ENCODE measurements around the gene TEX14. TPM values are rescaled to one million over a fixed set of nuclear protein-coding genes. Genes with fewer than 3 reads are reported as not detected.
"Not testable (repeated sequence)": the region's sequence is repeated elsewhere in the genome, so short reads cannot be mapped to it uniquely, and the experiment has no call there.

TEX14 gene
- total RNA-seq, 1 donor from 2014 or later = 0.13 TPM

DNA sequence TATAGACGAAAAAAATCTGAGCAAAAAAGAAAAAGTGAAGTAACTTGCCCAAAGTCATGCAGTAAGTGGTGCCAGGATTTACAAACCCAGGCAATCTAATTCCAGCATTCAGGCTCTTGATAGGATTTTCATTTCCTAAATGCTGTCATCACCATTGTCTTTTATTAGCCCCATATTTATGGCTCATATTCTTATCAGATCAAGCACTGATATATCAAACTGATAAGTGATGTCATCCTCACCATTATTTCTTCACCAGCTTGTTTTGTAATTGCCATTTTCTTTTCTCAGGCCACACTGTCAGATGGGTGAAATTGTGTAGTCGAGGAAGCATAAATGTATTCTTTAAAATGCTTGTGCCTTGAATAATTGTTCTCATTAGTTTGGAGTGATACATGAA is 1.9 kb upstream of the TEX14 start:
- intact Hi-C loops (cut with DNase I) = no loop called here
- no peak for DNase-seq
- ATAC-seq (ENCODE audit: poor library complexity) = no peak

DNA sequence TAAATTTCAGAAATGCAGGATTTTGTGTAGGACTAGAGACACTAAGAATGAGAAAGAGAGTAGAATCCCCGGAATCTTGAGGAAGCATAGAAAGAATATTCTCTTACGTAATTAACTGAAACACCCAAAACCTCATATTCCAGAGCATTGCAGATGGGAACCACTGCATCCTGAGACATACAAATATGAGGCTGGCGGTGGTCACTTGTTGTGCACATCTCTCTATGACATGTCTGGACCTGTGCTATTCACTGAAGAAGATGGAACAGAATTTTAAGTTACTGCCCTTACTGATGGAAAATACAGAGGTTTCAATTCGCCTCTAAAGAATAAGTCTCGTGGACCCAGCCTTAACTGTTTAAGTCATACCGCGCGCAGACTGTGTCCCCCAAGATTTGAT is 1.4 kb upstream of the TEX14 start:
- no peak for ATAC-seq (ENCODE audit: poor library complexity)

DNA sequence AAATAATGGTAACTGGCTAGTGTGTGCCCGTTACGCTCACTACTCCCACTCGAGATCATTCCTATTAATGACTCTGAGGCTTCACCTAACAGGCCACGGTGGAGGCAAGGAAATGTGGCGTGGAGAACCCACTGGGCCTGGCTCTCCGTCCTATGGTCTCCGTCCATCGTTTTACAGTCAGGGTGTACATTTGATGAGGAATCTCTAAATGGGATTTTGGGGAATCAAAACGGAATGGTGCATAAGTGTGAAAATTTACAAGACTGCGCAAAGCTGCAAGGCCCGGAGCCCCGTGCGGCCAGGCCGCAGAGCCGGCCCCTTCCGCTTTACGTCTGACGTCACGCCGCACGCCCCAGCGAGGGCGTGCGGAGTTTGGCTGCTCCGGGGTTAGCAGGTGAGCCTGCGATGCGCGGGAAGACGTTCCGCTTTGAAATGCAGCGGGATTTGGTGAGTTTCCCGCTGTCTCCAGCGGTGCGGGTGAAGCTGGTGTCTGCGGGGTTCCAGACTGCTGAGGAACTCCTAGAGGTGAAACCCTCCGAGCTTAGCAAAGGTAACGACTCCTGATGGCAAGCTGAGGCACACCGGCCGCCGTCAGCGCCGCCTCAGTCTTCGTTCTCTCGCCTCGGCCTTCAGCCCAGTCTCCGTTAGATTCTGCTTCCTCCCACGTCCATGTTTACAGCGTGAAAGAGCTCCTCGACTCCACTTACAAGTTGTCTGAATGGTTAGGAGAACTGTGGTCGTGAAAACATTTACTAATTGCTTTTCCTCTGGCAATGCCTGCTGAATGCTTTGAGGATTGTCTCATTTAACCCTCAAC is 602 bp upstream of the TEX14 start, which contains the start of gene RAD51C:
TSS of gene RAD51C (plus strand) at position 364 of the 817 bp plus-strand sequence. CDS start at position 406, 42 bp downstream.
- intact Hi-C loops (cut with DNase I) = no loop called here
- peak; percentile 100 for ATAC-seq (ENCODE audit: poor library complexity)
- DNase-seq = peak; percentile 92

More for the DNA sequence above, 1.4 kb upstream of the TEX14 start:
- DNase-seq = no peak
- intact Hi-C loops (cut with DNase I) = no loop called here

DNA sequence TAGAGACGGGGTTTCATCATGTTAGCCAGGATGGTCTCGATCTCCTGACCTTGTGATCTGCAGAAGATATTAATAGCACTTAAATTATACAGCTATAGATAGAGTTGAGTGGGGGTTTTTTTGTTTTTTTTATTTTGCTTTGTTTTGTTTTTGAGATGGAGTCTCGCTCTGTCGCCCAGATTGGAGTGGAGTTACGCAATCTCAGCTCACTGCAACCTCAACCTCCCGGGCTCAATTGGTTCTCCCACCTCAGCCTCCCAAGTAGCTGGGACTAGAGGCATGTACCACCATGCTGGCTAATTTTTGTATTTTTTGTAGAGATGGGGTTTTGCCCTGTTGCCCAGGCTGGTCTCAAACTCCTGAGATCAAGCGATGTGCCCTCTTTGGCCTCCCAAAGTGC is 1.8 kb downstream of the TEX14 start:
- intact Hi-C loops (cut with DNase I); ATAC-seq (ENCODE audit: poor library complexity); DNase-seq: not testable (repeated sequence)

DNA sequence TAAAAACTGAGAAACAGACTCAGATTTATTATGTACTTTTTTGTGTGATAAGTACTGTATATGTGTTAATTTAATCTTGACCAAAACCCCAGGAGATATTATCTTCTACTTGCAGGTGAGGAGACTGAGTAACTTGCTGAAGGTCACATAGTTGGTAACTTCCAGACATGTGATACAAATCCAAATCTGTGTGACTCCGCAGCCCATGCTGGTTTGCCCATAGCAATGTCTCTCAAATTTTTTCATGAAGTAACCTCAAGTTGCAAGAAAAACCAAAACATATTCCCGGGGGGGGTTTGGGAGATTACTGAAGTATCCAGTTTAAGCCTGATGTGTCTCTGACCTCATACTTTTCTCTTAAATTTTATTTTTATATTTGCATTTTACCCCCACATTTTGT is 3.3 kb downstream of the TEX14 start:
- ATAC-seq (ENCODE audit: poor library complexity) (no peak), DNase-seq (no peak)
- intact Hi-C loops (cut with DNase I) = no loop called here

DNA sequence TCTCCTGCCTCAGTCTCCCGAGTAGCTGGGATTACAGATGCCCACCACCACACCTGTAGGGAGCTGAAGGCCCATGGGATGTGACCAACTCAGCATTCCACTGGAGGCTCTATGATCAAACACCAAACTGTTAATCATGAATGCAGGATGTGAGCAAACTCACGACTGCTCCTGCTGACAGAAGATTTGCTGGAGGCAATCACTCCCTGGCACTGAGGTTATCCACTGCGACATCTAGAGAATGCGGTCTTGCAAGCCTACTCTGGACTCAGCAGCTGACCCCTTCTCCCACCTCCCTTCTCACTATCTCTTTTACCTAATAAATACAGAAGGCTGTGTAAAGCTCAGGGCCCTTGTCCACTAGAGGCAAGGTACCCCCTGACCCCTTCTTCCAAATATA is 4.9 kb downstream of the TEX14 start:
- intact Hi-C loops (cut with DNase I) = no loop called here
- ATAC-seq (ENCODE audit: poor library complexity) = no peak

DNA sequence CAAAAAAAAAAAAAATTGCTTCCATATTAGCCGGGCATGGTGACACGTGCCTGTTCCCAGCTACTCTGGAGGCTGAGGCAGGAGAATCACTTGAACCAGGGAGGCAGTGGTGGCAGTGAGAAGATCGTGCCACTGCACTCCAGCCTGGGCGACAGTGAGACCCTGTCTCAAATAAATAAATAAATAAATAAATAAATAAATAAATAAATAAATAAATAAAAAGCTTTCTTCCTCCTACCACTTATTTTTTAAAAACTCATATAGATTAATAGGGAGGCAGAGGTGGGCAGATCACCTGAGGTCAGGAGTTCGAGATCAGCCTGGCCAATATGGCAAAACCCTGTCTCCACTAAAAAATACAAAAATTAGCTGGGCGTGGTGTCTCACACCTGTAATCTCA is 7.4 kb downstream of the TEX14 start:
- ATAC-seq (ENCODE audit: poor library complexity); DNase-seq; intact Hi-C loops (cut with DNase I): not testable (repeated sequence)

More for the DNA sequence above, 4.9 kb downstream of the TEX14 start:
- no peak for DNase-seq

DNA sequence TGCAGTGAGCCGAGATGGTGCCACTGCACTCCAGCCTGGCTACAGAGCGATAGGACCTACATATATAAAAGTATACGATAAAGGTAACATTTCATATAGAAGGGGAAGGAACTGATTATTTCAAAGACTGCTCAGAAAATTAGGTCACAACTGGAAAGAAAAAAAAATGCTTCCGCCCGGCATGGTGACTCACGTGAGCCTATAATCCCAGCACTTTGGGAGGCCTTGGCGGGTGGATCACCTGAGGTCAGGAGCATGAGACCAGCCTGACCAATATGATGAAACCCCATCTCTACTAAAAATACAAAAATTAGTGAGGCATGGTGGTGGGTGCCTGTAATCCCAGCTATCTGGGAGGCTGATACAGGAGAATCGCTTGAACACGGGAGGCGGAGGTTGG is 7.8 kb downstream of the TEX14 start:
- no peak for ATAC-seq (ENCODE audit: poor library complexity)
- no peak for DNase-seq
- intact Hi-C loops (cut with DNase I) = no loop called here

DNA sequence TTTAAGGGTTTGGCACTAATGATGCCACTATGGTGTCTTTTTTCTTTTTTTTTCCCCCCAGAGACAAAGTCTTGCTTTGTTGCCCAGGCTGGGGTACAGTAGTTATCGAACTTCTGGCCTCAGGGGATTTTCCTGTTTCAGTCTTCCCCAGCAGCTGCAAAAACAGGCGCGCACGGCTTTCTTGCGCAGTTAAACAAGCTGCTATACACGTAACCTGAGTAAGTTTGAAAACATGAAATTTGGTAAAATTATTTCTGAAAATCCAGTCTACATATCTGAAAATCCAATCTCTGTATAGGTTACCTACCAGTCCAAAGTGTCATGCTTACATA is 11.8 kb downstream of the TEX14 start:
- intact Hi-C loops (cut with DNase I) = no loop called here
- DNase-seq (no peak), ATAC-seq (ENCODE audit: poor library complexity) (peak; percentile 31)

DNA sequence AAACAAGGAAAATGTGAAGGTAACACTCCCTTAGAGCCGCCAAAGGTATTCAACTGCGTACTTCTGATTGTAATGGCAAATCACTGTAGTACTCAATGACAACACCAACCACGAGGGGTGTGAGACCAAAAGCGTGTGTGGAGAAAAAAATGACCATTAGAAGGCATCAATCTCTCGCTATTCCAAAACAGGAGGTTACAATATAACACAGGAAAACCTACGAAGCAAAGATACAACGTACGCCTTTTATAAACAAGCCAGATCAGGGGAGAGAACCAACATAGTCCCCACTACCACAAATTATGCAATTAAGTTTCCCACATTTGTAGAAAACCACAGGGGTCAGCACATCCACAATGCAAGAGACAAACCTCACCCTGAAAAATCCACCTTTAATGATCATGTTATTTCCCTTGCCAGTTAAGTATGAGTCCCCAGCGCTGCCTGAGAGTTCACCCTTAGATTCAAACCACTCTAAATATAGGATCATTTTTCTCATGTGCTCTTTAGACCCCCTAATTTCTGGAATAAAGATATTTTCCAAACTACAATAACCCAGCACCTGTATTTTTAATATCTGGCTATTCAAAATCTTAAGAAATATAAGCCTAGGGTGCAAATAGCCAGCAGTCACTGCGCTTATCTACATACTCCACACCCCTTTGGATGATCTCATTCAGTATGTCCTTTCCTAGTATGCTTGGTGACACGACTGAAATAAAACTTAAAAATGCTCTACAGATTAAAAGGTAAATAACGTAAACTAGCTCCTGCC is 12.4 kb downstream of the TEX14 start:
- peak; percentile 61 for ATAC-seq (ENCODE audit: poor library complexity)
- no peak for DNase-seq
- intact Hi-C loops (cut with DNase I) = no loop called here

DNA sequence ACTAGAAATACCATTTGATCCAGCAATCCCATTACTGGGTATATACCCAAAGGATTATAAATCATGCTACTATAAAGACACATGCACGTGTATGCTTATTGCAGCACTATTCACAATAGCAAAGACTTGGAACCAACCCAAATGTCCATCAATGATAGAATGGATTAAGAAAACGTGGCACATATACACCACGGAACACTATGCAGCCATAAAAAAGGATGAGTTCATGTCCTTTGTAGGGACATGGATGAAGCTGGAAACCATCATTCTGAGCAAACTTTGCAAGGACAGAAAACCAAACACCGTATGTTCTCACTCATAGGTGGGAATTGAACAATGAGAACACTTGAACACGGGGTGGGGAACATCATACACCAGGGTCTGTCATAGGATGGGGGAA is 13.6 kb downstream of the TEX14 start:
- ATAC-seq (ENCODE audit: poor library complexity); intact Hi-C loops (cut with DNase I); DNase-seq: not testable (repeated sequence)

DNA sequence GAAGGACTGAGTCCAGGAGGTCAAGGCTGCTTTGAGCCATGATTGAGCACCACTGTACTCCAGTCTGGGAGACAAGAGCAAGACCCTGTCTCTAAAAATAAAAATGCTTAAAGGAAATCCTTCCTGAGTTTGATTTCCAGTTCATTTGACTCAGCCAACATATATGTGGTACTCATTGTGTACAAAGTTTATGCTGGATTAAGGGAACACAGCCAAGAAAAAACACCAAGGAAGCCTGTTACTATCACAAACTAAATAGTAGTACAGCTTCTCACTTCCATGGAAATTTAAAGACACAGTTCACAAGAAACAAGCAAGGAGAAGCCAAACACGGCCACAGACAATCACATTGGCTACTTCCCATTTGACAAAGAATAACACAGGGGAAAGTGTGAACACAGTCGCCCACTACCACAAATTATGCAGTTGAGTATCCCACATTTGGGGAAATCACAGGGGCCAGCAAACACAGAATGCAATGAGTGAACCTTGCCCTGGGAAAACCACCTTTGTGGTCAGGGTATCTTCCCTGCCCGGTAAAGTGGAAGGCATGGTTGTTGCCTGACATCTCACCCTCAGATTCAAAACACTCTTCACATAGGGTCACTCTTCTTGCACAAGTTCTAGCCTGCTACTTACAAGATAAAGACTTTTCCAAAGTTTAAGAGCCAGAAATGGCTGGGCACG is 14.5 kb downstream of the TEX14 start:
- ATAC-seq (ENCODE audit: poor library complexity) (no peak), DNase-seq (no peak)
- intact Hi-C loops (cut with DNase I) = no loop called here

DNA sequence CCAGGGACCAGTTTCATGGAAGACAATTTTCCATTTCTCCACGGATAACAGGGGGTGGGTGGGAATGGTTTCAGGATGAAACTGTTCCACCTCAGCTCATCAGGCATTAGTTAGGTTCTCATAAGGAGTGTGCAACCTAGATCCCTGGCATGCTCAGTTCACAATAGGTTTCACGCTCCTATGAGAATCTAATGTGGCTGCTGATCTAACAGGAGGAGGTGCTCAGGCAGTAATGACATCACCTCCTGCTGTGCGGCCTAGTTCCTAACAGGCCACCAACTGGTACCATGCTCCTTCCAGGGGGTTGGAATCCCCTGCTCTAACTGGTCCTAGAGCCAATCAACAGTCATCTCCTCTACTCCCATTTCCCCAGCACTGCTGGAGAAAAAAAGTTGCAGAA is 19.9 kb downstream of the TEX14 start:
- intact Hi-C loops (cut with DNase I) = no loop called here
- ATAC-seq (ENCODE audit: poor library complexity) (no peak), DNase-seq (no peak)

DNA sequence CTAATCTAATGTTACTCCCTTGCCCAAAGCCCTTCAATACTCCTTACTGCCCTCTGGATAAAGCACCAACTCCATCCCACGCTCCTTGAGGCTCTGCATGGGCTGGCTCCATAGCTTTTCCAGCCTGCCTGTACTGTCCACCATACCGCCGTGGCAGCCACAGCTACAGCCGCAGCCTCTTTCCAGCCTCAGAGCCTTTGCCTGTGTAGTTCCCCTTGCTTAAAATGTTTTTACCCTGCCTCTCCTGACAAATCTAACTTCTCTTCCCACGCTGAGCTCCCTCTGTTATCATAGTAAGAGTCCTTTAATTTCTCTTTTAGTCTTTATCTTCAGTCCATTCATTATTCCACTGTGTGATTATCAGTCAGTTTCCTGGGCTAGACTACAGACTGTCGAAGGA is 22.0 kb downstream of the TEX14 start:
- DNase-seq (no peak), ATAC-seq (ENCODE audit: poor library complexity) (no peak)
- intact Hi-C loops (cut with DNase I) = no loop called here

DNA sequence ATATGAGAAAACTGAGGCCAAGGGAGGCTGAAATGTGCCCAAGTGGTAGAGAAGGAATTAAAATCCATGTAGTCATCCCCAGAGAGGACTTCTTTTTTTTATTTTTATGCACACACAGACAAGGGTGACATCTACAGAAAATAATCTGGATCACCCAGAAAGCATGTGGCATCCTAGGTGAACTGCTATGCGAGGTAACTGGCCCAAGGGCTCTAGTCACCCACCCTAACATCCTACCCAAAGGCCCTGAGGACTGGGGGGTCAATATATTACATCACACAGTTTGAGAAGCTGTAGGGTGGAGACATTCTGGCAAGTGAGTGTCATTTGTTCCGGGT is 23.3 kb downstream of the TEX14 start:
- intact Hi-C loops (cut with DNase I) = no loop called here
- ATAC-seq (ENCODE audit: poor library complexity) = no peak

DNA sequence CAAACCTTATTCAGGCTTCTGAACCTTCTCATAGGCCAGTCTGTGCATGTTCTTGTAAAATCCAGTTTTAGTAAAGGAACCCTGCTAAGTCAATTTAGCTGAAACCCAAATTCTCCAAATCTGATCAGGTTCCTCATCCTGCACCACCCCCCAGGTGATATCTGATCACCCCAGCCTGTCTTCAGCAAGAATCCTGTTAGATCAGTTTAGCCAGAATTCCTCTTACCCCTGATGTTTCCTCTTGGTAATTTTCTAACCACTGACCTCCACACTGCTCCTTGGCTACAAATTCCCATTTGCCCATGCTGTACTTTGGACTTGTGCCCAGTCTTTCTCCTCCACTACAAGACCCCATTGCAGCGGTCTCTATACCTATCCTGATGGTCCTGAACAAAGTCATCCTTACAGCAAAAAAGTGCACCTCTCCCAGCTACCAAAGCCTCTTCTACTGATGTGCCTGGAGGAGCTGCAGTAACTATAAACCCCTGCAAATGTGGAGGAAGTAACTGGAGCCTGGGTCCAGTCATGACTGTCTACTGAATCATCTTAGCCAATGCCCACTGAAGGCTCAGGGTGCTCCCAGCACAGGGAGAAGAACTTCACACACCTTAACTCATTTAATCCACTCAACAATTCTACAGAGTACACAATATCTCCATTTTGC is 23.8 kb downstream of the TEX14 start:
- intact Hi-C loops (cut with DNase I) = no loop called here
- no peak for DNase-seq
- ATAC-seq (ENCODE audit: poor library complexity) = no peak

More for the DNA sequence above, 23.3 kb downstream of the TEX14 start:
- no peak for DNase-seq

DNA sequence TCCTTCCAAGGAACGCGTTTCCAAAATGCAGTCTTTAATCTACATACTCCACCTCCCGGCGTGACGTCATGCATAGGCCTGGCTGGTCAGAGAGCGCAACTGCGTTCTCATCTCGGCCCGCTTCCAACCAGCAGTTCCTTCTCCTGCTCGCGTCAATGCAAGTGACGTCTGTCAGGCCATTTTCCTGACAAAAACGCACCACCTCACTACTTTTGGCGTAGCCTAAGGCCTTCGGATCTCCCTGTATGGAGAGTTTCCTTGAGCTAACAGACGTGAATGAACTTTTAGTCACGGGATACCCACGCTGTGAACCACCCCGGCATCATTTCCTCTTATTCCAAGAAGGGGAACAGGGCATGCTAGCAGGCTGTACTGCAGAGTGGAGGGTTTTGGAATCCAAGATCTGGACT is 25.0 kb downstream of the TEX14 start:
- DNase-seq (peak; percentile 84), ATAC-seq (ENCODE audit: poor library complexity) (peak; percentile 81)
- intact Hi-C loops (cut with DNase I) = no loop called here

DNA sequence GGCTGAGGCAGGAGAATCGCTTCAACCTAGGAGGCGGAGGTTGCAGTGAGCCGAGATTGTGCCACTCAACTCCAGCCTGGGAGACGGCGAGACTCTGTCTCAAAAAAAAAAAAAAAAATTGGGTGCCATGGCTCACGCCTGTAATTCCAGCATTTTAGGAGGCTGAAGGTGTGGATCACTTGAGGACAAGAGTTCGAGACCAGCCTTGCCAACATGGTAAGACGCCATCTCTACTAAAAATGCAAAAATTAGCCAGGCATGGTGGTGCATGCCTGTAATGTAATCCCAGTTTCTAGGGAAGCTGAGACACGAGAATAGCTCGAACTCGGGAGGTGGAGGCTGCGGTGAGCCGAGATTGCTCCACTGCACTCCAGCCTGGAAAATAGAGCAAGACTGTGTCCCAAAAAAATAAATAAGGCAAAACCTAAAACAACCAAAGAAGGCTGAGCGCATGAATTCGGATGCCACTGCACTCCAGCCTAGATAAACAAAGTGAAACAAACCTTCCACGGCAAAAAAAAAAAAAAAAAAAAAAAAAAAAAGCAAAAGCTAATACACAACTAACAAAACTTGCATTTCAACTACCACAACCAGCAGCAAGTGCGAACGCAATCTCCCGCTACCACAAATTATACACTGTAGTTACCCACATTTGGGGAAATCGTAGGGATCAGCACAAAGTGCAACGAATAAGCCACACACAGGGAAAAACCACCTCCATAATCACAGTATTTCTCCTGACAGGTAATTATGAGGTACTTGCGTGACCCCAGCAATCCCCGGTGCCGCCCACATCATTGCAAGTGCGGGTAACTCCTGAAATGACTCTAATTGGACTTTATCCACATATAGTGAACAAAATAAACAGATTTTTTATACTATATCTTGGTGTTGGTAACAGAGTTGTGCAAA is 25.6 kb downstream of the TEX14 start:
- intact Hi-C loops (cut with DNase I) = no loop called here
- DNase-seq (no peak), ATAC-seq (ENCODE audit: poor library complexity) (no peak)

Measured in Right ventricle myocardium superior (tissue), 1 donor.